Ectodermal cell (in vitro differentiated cells): Measurements from ENCODE around the gene KIF17.

ENCODE experiments used
- H3K27ac ChIP-seq: 2 replicates; pipeline ENCODE4 v1.7.0; 2013; ENCODE audit warnings: mild to moderate bottlenecking, low read depth, low read length; ENCODE audit not compliant: insufficient read depth, poor library complexity, severe bottlenecking
- H3K27me3 ChIP-seq: 2 replicates; pipeline ENCODE4 v1.7.0; 2013; ENCODE audit warnings: mild to moderate bottlenecking, low read length; ENCODE audit not compliant: insufficient read depth, control insufficient read depth, poor library complexity, severe bottlenecking
- H3K36me3 ChIP-seq: one replicate; pipeline ENCODE4 v1.7.0; 2013; ENCODE audit warnings: low read length; ENCODE audit not compliant: control insufficient read depth, insufficient read depth
- H3K4me1 ChIP-seq: one replicate; pipeline ENCODE4 v1.7.0; 2013; ENCODE audit warnings: low read length; ENCODE audit not compliant: control insufficient read depth, insufficient read depth
- H3K4me3 ChIP-seq: 2 replicates; pipeline ENCODE4 v1.7.0; 2013; ENCODE audit warnings: low read depth, low read length, control low read depth; ENCODE audit not compliant: insufficient read depth
- H3K9me3 ChIP-seq: 2 replicates; pipeline ENCODE4 v1.7.0; 2013; ENCODE audit warnings: mild to moderate bottlenecking, low read length, moderate library complexity; ENCODE audit not compliant: control insufficient read depth
- WGBS, 2 experiments: methylation state at CpG; one replicate each; pipeline ENCODE4 v1.1.7; 2013; ENCODE audit warnings: missing lambda C conversion rate in 2 of 2; 5-methylcytosine and 5-hydroxymethylcytosine counted together

KIF17 gene

DNA sequence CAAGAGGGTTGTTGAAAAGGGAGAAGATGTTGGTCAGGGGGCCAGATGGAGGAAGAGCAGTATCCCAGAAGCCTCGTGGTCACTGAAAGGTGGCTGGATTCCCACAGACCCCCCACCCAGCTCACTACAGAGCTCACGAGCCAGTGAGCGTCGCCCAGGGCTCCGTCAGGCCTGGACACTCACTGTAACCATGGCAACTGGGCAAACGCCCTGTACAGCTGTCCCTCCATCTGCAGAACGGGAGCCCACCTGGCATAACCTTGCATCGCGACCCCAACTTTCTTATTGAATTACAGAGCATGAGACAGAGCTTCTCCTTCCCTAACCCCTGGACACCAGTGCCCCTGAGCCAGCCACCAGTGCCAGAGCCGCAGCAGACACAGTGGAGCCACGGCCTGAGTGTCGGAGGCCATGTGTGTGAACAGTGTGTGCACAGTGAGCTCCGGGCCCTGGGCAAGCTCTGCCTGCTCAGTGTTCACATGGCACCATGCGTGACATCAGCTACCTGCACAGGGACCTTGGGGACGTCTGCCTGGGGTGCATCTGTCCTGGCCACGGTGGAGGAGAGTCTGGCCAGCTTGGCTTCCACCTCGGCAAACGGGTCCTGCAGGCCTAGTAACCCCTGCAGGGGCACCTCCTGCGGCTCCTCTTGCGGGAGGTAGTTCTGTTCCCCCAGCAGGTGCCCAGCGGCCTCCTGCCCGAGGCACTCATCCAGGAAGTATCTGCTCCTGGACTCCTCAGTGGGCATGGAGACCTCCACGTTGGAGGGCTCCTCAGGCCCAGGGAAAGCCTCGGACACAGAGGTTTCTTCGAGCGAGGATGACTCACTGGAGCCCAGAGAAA lies 30.7 kb downstream of the KIF17 start:
- Histone ChIP-seq H3K4me3 (no peak overlapping the region), H3K4me1 (no peaks in the 10 kb centered on the region), H3K9me3 (no peaks in the 10 kb centered on the region), H3K27me3 (no peaks in the 10 kb centered on the region), H3K27ac (no peak overlapping the region), H3K36me3 (no peaks in the 10 kb centered on the region)
- WGBS, 2 experiments, result 91 to 93% methylated on average over 26 of the region's 26 CpGs

DNA sequence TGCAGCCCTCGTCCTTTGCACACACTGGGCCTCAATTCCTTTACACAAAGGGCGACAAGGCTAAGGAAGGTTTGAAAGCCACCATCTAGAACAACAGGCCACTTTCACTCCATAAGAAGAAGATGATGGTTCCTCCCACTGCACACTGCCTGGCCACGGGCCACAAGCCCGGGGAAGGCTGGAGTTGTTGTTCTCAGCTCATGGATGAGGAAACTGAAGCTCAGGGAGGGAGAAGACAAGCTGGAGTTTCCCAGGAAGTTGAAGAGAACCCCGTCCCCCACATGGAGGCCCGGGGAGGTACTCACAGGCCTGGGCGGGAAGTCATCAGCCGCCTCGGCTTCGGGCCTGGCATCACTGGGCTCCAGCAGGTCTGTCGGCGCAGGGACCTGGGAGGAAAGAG lies 32.1 kb downstream of the KIF17 start:
- 87 to 91% methylated on average over 12 of the region's 12 CpGs for WGBS, 2 experiments

GRCh38 chr1:20685099-20685662 lies 32.6 kb downstream of the KIF17 start:
- WGBS, 2 experiments, result 87 to 89% methylated on average over 21 of the region's 21 CpGs
- no peaks in the 10 kb centered on the region for H3K9me3 ChIP-seq
- no peaks in the 10 kb centered on the region for H3K4me1 ChIP-seq
- H3K36me3 ChIP-seq, result no peaks in the 10 kb centered on the region
- no peak overlapping the region for H3K27ac ChIP-seq
- H3K27me3 ChIP-seq, result no peaks in the 10 kb centered on the region
- no peak overlapping the region for H3K4me3 ChIP-seq

More for the DNA sequence above, 32.1 kb downstream of the KIF17 start:
- Histone ChIP-seq H3K36me3 (no peaks in the 10 kb centered on the region), H3K4me3 (no peak overlapping the region), H3K4me1 (no peaks in the 10 kb centered on the region), H3K27ac (no peak overlapping the region), H3K27me3 (no peaks in the 10 kb centered on the region), H3K9me3 (no peaks in the 10 kb centered on the region)

DNA sequence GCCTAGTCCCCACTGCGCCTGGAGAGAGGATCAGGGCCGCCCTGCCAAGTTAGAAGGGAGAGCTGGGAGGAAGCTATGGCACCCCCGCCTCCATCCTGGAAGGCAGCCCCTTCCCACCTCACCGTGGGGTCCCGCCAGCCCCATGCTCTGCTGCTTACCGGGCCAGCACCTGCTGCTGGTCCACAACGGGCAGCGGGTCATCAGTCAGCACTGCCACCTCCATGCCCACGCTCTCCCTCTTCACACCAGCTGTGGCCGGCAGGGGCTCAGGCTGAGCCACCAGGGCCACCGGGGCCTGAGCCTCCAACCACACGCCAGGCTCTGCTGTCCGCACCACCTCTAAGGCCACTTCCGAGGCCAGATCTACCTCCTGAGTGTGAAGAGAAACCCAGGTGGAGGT lies 33.2 kb downstream of the KIF17 start:
- Histone ChIP-seq H3K27me3 (no peaks in the 10 kb centered on the region), H3K27ac (no peak overlapping the region), H3K9me3 (no peaks in the 10 kb centered on the region), H3K4me1 (no peaks in the 10 kb centered on the region), H3K36me3 (no peaks in the 10 kb centered on the region), H3K4me3 (no peak overlapping the region)
- 90 to 95% methylated on average over 14 of the region's 14 CpGs for WGBS, 2 experiments

GRCh38 chr1:20684050-20684620 lies 33.7 kb downstream of the KIF17 start:
- no peaks in the 10 kb centered on the region for H3K9me3 ChIP-seq
- no peaks in the 10 kb centered on the region for H3K4me1 ChIP-seq
- H3K36me3 ChIP-seq, result no peaks in the 10 kb centered on the region
- H3K27ac ChIP-seq, result no peak overlapping the region
- H3K4me3 ChIP-seq, result no peak overlapping the region
- WGBS, 2 experiments, result 88 to 89% methylated on average over 13 of the region's 13 CpGs
- no peaks in the 10 kb centered on the region for H3K27me3 ChIP-seq

DNA sequence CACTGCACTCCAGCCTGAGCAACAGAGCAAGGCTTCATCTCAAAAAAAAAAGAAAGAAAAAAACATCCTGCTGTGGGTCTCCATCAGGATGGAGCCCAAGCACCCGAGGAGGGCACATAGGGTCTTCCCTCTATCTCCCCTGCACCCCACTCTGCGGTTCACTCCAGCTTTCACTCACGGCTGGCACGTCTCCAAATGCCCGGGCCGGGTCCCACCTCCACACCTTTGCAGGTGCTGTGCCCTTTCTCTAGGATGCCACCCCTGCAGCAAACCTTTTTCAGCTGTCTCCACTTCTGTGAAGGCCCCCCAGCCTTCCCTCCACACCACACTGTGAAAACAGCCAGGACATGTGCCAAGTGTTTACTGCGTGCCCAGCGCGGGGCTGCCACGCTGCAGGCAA lies 34.2 kb downstream of the KIF17 start:
- Histone ChIP-seq H3K4me1 (no peaks in the 10 kb centered on the region), H3K36me3 (no peaks in the 10 kb centered on the region), H3K27ac (no peak overlapping the region), H3K9me3 (no peaks in the 10 kb centered on the region), H3K4me3 (no peak overlapping the region), H3K27me3 (no peaks in the 10 kb centered on the region)
- WGBS, 2 experiments, result 96 to 97% methylated on average over 10 of the region's 10 CpGs

DNA sequence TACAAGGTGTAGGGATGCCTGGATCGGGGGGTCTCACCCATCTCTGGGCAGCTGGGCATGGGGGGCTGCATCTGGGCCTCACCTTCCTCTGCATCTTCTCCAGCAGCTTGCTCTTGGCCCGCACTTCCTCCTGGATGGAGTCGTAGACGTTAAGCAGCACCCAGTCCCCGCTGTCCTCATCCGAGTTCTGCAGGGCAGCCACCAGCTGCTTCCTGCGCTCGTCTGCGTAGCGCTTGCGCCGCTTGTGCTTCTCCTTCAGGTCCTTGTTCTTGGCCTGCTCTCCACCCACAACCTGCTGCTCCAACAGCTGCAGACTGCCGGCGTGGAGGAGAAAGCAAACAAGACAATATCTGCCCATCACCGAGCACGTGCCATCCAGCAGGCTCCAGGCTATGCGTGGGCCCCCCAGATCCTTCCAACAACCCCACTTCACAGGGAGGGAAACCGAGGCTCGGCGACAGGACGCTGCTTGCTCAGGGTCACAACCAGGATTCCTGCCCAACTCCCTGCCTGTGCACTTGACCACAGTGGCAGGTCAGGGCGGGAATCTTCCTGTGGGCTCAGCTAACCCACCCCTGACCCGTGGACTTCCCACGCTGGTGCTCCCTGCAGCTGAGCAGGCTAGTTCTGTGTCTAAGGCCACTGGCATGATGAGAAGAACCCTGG lies 35.1 kb downstream of the KIF17 start:
- 94 to 95% methylated on average over 24 of the region's 24 CpGs for WGBS, 2 experiments
- no peaks in the 10 kb centered on the region for H3K36me3 ChIP-seq
- H3K27ac ChIP-seq, result no peak overlapping the region
- no peaks in the 10 kb centered on the region for H3K4me1 ChIP-seq
- no peaks in the 10 kb centered on the region for H3K9me3 ChIP-seq
- H3K27me3 ChIP-seq, result no peaks in the 10 kb centered on the region
- H3K4me3 ChIP-seq, result no peak overlapping the region

DNA sequence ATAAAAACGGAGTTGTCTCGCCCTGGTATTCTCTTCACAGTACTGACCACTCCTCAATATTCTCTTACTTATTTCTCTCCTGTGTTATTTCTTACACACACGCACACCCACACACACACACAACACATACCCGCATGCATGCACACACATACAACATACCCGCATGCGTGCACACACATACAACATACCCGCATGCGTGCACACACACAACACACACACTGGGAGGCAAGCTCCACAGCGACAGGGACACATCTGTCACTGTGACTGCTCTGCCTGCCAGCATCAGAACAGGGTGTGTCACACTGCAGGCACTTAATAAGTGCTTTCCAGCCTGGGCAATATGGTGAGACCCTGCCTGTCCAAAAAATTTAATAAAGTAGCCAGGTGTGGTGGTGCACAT lies 35.8 kb downstream of the KIF17 start:
- Histone ChIP-seq H3K27ac (no peak overlapping the region), H3K36me3 (no peaks in the 10 kb centered on the region), H3K4me1 (no peaks in the 10 kb centered on the region), H3K4me3 (no peak overlapping the region), H3K9me3 (no peaks in the 10 kb centered on the region), H3K27me3 (no peaks in the 10 kb centered on the region)
- WGBS, 2 experiments, result 93 to 94% methylated on average over 9 of the region's 9 CpGs

GRCh38 chr1:20680269-20680668 lies 37.5 kb downstream of the KIF17 start:
- Histone ChIP-seq H3K36me3 (no peaks in the 10 kb centered on the region), H3K27ac (no peak overlapping the region), H3K4me1 (no peaks in the 10 kb centered on the region), H3K4me3 (no peak overlapping the region), H3K9me3 (no peaks in the 10 kb centered on the region), H3K27me3 (no peaks in the 10 kb centered on the region)
- 96 to 99% methylated on average over 4 to 5 of the region's 5 CpGs for WGBS, 2 experiments

DNA sequence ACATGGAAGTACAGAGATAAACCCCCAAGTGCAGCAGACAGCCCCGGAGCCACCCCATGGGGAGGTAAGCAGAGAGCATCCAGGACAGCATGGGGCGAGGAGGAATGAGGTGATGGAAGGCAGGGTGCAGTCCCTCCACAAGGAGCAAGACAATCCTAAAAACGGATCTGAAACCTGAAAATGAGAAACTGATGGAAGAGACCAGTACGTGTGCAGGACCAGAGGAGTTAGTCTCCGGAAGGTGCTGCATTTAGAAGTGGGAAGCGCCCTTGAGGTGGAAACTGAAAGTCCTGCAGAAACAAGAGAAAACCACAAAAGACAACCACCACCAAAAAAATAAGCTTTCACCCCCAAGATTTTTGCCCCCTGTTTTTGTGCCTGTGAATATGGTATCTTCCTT lies 39.2 kb downstream of the KIF17 start:
- Histone ChIP-seq H3K4me3 (no peak overlapping the region), H3K9me3 (no peaks in the 10 kb centered on the region), H3K4me1 (no peaks in the 10 kb centered on the region), H3K36me3 (no peaks in the 10 kb centered on the region), H3K27ac (no peak overlapping the region), H3K27me3 (no peaks in the 10 kb centered on the region)
- WGBS, 2 experiments, result 90 to 94% methylated on average over 6 of the region's 6 CpGs
